GM19025 (cell line): ENCODE data around the gene MARCHF7.
A peak's percentile ranks its signal among the peaks of the same experiment; 100 is the strongest.
"Not testable (repeated sequence)": the region's sequence is repeated elsewhere in the genome, so short reads cannot be mapped to it uniquely, and the experiment has no call there.

ENCODE experiments used
- ATAC-seq: cut with Tn5 transposase; IDR thresholded peaks from one replicate; pipeline ENCODE4 v1.9.1; 2021; ENCODE audit warnings: mild to moderate bottlenecking, low read depth, moderate library complexity; ENCODE audit not compliant: unreplicated experiment

MARCHF7 gene, protein sequence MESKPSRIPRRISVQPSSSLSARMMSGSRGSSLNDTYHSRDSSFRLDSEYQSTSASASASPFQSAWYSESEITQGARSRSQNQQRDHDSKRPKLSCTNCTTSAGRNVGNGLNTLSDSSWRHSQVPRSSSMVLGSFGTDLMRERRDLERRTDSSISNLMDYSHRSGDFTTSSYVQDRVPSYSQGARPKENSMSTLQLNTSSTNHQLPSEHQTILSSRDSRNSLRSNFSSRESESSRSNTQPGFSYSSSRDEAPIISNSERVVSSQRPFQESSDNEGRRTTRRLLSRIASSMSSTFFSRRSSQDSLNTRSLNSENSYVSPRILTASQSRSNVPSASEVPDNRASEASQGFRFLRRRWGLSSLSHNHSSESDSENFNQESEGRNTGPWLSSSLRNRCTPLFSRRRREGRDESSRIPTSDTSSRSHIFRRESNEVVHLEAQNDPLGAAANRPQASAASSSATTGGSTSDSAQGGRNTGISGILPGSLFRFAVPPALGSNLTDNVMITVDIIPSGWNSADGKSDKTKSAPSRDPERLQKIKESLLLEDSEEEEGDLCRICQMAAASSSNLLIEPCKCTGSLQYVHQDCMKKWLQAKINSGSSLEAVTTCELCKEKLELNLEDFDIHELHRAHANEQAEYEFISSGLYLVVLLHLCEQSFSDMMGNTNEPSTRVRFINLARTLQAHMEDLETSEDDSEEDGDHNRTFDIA

DNA sequence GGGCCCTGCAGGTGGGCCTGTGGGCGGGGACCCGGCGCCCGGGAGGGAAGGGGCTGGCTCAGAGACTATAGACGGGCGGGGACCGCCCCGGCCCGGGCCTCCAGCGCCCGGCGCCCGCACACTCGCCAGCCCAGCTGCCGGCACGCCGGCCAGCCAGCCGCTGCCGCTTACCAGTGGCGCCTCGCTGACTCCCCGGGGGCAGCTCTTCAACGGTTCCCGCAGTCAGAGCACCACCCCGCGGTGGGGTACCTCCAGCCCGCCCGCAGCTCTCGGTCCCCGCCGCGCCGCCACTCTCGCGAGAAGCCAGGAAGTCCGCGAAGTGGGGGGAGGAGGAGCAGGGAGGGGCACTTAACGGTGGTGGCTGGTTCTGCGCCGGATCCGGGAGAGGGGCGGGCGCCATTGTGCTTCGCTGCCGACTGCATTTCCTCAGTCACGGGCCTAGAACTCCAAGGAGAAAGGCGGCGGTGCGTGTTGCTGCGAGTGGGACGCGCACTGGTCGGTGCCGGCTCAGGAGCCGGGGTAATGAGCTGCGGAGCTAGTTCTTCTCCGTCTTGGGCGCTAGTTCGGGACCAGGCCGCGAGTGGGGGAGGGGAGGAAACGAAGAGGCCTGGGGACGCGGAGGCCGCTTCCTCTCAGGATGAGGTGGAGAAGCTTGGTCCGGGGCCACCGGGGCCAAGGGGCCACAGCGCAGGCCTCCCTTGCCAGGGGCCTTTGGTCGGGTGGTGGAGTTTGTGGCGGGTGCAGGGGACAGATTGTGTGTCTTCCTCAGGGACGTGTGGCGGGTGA is at the start of gene MARCHF7:
Gene MARCHF7, plus strand, starts transcription at position 364 of the 786 bp plus-strand sequence. CDS start 16,517 bp downstream, outside the sequence.
- peak; percentile 93 for ATAC-seq

DNA sequence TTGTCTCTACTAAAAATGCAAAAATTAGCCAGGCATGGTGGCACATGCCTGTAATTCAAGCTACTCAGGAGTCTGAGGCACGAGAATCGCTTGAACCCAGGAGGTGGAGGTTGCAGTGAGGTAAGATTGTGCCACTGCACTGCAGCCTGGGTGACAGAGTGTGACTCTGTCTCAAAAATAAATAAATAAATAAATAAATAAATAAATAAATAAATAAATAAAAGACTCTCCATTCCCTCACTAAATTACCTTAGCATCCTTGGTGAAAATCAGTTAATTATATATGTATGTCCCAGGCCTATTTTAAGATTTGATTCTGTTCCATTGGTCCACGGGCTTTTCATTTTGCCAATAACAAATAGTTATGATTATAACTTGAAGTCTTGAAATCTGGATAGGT is 44.9 kb upstream of the MARCHF7 start:
- not testable (repeated sequence) for ATAC-seq

- no peak for ATAC-seq
Measured at GRCh38 chr2:159671047-159671446, 41.3 kb upstream of the MARCHF7 start.

DNA sequence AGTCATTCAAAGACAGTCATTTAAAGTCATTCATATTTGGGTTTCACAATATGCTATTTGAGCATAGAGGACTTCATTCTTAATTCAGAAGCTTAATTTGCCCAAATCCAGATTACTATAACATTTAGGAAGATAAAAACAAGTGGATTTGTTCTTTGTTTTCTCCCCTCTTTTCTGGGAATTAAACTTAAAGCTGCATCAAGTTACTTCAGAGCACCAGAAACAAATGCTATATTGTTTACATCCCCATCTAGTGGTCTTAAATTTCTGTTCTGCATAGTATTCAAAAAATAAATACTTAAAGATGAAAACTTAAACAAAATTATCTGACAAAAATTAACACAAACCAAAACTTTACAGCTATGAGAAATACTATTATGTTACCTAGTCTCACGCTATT is 34.7 kb upstream of the MARCHF7 start:
- no peak for ATAC-seq

DNA sequence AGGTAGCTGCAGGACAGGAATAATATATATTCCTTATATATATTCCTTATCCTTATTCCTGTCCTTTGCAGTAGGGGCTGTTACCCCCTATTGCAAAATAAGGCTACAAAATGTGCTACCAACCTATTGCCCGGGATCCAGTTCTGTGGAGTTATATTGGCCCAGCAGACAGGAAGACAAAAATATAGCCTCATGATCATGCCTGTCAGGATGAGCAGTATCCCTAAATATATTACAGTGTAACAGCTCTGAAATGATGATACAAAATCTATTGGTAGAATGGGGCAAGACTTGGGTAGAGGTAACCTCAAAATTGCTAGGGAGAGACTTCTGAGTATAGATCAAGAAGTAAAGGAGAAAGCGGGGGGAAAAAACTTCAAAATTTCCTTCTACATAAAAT is 31.6 kb upstream of the MARCHF7 start:
- no peak for ATAC-seq

DNA sequence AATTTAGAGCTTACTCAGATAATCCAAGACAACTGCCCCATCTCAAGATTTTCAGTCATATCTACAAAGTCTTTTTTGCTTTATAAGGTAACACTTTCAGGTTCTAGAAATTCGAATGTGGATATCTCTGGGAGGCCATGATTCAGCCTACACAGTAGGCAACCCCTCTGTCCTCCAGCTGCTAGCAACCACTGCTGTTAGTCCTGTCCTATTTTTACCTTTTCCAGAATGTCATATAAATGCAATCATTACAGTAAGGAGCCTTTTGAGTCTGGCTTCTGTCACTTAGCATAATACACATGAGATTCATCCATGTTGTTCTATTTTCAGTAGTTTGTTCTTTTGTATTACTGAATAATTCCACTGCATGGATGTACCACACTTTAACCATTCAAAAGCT is 28.5 kb upstream of the MARCHF7 start:
- ATAC-seq, result no peak

GRCh38 chr2:159684796-159685195 is 27.5 kb upstream of the MARCHF7 start:
- ATAC-seq, result no peak

DNA sequence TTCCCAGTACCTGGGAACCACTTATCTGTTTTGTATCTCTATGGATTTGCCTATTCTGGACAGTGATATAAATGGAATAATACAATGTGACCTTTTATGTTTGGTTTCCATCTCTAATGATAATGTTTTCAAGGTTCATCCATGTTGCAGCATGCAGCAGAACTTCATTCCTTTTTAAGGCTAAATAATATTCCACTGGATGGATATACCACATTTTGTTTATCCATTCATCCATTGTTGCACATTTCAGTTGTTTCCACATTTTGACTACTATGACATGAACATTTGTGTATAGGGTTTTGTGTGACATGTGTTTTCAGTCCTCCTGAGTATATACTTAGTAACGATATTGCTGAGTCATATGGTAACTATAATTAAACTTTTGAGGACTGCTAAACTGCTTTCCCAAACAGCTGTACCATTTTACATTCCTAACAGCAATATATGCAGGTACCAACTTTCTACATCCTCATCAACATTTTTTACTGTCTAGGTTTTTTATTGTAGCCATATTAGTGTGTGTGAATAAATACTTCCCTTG is 17.7 kb upstream of the MARCHF7 start:
- ATAC-seq, result no peak

DNA sequence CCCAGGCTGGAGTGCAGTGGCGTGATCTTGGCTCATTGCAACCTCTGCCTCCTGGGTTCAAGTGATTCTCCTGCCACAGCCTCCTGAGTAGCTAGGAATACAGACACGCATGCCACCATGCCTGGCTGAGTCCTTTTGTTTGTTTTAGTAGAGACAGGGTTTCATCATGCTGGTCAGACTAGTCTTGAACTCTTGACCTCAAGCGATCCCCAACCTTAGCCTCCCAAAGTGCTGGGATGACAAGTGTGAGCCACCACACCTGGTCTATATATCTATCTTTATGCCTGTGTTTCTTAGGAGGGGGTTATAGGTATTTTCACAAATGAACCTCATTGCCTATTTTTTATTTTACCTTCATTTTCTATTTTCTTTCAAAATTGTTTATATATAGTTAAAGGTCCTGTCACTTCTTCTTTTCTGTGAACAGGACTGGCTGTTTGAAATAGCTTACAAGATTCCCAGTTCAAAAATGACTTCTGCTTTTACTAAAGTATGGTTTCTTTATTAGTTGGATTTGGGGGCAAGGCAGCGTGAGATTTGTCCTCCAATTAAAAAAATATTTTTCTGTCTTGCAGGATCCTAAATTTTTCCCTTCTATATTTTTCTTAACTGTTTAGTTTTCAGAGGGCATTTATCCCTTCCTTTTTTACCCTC is 16.4 kb upstream of the MARCHF7 start:
- ATAC-seq, result no peak

DNA sequence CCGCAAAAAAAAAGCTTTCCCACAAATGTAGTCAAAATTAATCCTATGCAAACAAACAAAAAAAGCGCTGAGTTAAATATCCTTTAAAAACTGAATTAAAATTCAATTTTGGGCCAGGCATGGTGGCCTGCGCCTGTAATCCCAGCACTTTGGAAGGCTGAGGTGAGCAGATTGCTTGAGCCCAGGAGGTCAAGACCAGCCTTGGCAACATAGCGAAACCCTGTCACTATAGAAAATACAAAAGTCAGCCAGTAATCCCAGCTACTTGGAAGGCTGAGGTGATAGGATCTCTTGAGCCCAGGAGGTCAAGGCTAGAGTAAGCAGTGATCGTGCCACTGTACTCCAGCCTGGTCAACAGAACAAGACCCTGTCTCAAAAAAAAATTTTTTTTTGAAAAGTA is 8.8 kb upstream of the MARCHF7 start:
- ATAC-seq, result no peak

DNA sequence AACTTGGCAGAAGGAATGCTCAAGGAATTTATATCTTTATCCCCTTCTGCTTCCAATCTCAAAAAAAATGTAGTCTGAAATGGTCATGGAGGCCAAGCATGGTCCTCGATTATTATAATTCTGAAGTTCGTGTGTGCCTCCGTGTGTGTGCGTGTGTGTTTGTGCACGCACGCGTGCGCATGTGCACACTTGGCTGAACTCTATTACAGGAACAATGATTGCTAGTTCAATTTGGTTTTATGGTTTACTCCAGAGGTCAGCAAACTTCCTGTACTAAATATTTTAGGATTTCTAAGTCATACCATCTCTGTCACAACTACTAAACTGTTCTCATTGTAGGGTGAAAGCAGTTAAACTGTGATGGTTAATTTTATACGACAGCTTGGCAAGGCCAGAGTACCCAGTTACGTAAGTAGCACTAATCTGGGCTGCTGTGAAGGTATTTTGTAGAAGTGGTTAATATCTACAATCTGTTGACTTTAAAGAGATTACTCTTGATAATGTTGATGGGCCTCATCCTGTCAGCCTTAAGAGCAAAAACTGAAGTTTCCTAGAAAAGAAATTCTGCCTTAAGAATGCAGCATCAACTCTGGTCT is 5.8 kb upstream of the MARCHF7 start:
- no peak for ATAC-seq

DNA sequence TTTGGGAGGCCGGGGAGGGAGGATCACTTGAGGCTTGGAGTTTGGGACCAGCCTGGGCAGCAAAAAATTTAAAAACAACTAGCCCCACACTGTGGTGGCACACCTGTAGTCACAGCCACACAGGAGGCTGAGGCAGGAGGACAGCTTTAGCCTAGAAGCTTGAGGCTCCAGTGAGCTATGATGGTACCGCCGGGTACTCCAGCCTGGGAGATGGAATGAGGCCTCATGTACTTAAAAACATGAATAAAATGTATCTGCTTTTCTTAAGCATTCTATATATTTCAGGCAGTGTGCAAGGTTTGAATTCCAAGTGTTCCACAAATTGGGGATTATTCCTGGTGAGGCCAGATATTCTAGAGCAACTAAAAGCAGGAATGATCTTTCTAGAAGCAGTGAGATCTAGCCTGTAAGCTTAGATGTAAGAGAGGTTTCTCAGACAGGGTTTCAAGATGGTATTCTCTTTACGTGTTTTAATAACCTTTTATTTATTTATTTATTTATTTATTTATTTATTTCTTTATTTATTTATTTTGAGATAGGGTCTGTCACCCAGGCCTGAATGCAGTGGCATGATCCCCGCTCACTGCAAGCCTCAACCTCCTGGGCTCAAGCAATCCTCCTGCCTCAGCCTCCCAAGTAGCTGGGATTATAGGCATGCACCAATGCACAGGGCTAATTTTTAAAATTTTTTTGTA is 4.1 kb upstream of the MARCHF7 start:
- no peak for ATAC-seq

DNA sequence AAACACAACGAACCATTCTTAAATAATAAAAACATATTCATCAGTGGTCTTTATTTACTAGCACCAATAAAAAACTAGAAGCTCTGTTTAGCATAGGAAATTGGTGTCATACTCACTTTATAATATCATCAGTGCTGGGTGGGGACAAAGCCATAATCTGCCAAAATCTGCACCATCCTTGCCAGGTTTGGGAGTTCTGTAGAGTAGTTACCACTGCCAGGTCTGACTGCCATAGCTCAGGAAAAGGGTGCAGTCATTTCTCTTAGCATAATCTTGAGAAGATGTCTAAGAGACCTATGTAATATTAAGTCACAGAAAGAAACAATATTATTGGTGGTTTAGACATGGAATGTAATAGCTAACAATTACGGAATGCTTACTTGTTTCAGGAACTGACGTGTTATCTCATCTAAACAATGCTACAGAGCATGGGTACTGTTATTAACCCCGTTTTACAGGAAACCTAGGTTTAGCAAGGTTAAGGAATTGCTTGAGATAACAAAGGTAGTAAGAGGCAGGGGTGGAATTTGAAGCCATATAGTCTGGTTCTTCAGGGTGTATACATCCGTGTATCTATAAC is 1.6 kb upstream of the MARCHF7 start:
- no peak for ATAC-seq

DNA sequence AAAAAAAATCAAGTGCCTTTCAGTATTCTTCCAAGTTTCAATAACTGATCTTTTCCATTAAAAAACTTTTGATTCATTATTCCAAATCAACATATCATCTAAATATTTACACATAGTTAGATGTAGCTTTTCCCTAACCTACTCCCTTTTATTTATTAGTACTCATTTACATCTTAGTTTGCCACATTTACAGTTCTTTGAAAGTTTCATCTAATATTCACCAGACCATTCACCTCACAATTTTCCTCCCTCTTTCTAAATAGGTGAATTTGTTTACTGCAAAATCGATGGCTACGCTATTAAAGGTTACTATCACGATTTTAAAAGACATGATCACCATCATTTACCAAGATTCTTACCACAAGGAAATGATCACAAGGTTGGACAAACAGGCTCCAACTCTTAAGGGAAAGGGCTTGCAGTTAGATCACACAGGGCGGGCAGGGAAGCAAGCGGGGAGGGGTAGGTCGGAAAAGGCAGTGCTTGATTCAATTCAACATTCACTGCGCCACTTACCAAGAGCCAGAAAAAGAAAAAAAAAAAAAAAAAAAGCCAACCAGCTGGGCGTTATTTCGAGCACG is 654 bp upstream of the MARCHF7 start:
- no peak for ATAC-seq

DNA sequence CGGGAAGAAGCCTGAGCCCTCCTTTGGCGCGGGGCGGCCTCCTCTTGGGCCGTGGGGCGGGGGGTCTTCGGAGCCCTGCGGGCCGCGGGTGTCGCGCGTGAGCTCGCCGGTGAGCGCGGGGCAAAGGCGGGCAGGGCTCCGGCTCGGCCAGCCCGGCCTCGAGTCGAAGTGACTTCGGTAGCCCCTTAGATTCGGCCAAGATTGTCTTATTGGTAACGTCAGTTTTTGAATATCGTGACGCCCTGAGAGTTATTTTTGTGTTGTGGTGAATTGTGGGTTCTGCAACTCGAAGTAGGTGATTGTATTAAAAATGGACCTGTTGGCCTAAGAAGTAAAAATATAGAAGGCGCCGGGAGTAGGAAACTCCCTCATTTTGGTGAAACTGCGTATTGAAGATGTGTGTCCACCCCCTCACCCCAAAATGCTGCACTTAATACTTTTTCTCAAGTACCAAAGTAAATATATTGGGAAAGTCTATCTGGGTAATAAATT is 669 bp downstream of the MARCHF7 start:
- peak; percentile 1 for ATAC-seq

DNA sequence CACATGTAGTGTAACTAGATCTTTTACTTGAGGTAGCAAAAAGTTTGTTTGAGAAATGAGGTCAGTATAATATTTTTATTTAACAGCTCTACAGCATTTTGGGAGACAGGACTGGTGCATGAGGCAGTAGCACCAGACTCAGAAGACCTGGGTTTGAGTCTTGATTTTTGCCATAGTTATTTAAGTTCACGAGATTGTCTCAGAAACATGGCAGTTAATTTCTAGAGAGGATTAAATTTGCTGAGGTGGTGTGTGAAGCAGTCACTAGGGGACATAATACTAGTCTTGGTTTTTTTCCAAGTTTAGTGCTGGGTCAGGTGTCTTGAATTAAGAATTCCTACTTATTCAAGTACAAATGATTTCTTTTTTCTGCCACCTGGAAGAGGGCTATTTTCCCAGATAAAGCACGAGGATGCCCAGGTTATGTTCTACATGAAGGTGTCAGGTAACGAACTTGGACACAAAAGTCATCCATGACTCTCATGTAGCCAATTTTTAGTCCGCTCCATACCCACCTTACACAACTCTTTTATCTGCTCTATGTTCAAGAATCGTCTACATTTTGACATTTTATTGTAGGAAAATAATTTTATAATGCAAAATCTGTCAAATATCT is 1.4 kb downstream of the MARCHF7 start:
- no peak for ATAC-seq

- ATAC-seq, result no peak
Measured at GRCh38 chr2:159714247-159714930, 2.1 kb downstream of the MARCHF7 start.

- no peak for ATAC-seq
Measured at GRCh38 chr2:159715451-159715850, 3.1 kb downstream of the MARCHF7 start.
